Right atrium auricular region (tissue), 2 donors: ENCODE results near the gene CNOT6. TPM values are rescaled to one million over a fixed set of nuclear protein-coding genes. Genes with fewer than 3 reads are reported as not detected.

Experiments
- DNase-seq: peaks from one replicate; pipeline ENCODE4 v3.0.0-alpha.2; 2019; ENCODE audit warnings: low spot score
- H3K27ac ChIP-seq, 2 donors: fragments of 200-600 bp; sonication (generic); 1 replicate in 1 of 2; 2 replicates in 1 of 2; pipeline ENCODE4 v1.5.1; 2016 to 2019
- H3K27me3 ChIP-seq, 2 donors: fragments of 200-600 bp; sonication (generic); one replicate each; pipeline versions ENCODE4 v1.5.1 to v1.6.0; 2017 to 2019
- H3K36me3 ChIP-seq: fragments of 200-600 bp; sonication (generic); one replicate; pipeline ENCODE4 v1.5.1; 2016
- H3K4me1 ChIP-seq, 2 donors: fragments of 200-600 bp; sonication (generic); one replicate each; pipeline versions ENCODE4 v1.5.1 to v1.6.0; 2017 to 2019
- H3K4me3 ChIP-seq, 2 donors: fragments of 200-600 bp; sonication (generic); 1 replicate in 1 of 2; 2 replicates in 1 of 2; pipeline ENCODE4 v1.5.1; 2017 to 2019; ENCODE audit warnings: mild to moderate bottlenecking in 1 of 2, moderate library complexity in 1 of 2
- H3K9me3 ChIP-seq, 2 donors: fragments of 200-600 bp; sonication (generic); one replicate each; pipeline ENCODE4 v1.5.1; 2019
- CTCF ChIP-seq, 2 donors: fragments of 200-600 bp; sonication (generic); IDR thresholded peaks; one replicate each; pipeline ENCODE4 v1.5.1; 2019; ENCODE audit warnings: antibody characterized with exemption in 2 of 2
- total RNA-seq, 2 donors: library from RNA; depleted of rRNA; stranded (reverse); fragments of >200 nt; gene quantifications; one replicate each; pipeline ENCODE4 v1.1.0, GENCODE V29; 2016

Gene CNOT6
- total RNA-seq, 2 donors from 2014 or later = 7.2 to 7.7 TPM

DNA sequence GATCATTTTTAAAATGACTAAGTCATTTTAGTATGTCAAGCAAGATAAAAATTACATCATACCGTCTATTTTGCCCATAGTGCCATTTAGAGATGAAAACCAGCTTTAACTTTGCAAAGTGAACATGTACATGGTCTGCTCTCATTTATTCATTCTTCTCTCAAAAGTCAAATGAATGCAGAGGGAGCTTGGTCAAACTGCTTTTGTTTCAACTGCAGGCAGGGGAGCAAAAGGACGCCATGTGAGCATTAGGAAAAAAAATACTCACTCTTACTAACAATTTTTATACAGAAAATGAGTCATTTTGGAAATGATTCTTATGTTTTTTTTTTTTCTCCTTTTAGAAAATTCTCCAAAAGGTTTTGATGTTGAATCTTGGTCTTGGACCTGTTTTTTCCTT lies 81.4 kb downstream of the CNOT6 start:
- Histone ChIP-seq H3K4me1 (no peaks in the 10 kb centered on the region), H3K27ac (no peak overlapping the region), H3K4me3 (no peak overlapping the region), H3K36me3 (peaks cover 13% of the 10 kb centered on the region), H3K27me3 (no peaks in the 10 kb centered on the region), H3K9me3 (no peaks in the 10 kb centered on the region)
- no peak for TF ChIP-seq CTCF (IDR thresholded peaks at IDR 0.05)
- no peak for DNase-seq

GRCh38 chr5:180580681-180581080 lies 86.5 kb downstream of the CNOT6 start:
- no peak overlapping the region for H3K27ac ChIP-seq
- TF ChIP-seq CTCF (IDR thresholded peaks at IDR 0.05) = no peak
- peaks cover 0 to 14% of the 10 kb centered on the region in 2 donors for H3K9me3 ChIP-seq
- H3K4me1 ChIP-seq = no peaks in the 10 kb centered on the region
- H3K36me3 ChIP-seq = peaks cover 3% of the 10 kb centered on the region
- DNase-seq = no peak
- H3K4me3 ChIP-seq = no peak overlapping the region
- H3K27me3 ChIP-seq = no peaks in the 10 kb centered on the region

- Histone ChIP-seq H3K36me3 (no peaks in the 10 kb centered on the region), H3K27me3 (no peaks in the 10 kb centered on the region), H3K9me3 (peaks cover 0 to 14% of the 10 kb centered on the region in 2 donors), H3K27ac (no peak overlapping the region), H3K4me1 (no peaks in the 10 kb centered on the region), H3K4me3 (no peak overlapping the region)
- no peak for DNase-seq
- TF ChIP-seq CTCF (IDR thresholded peaks at IDR 0.05) = no peak
Measured at GRCh38 chr5:180583738-180584137, 89.6 kb downstream of the CNOT6 start.

DNA sequence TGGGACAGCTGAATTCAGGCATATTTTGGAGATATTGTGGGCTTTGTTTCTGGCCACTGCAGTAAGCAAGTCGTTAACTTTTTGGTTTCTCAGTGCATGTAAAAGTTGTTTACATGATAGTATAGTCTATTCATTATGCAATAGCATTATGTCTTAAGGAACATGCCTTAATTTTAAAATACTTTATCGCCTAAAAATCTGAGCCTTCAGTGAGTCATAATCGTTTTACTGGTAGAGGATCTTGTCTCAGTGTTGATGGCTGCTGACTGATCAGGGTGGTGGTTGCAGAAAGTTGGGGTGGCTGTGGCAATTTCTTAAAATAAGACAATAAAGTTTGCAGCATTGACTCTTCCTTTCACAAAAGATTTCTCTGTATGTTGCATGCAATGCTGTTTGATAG lies 92.0 kb downstream of the CNOT6 start:
- Histone ChIP-seq H3K36me3 (no peaks in the 10 kb centered on the region), H3K27me3 (peaks cover 0 to 15% of the 10 kb centered on the region in 2 donors), H3K9me3 (peaks cover 0 to 14% of the 10 kb centered on the region in 2 donors), H3K4me1 (peaks cover 0 to 14% of the 10 kb centered on the region in 2 donors), H3K27ac (no peak overlapping the region), H3K4me3 (no peak overlapping the region)
- DNase-seq = no peak
- TF ChIP-seq CTCF (IDR thresholded peaks at IDR 0.05) = no peak

DNA sequence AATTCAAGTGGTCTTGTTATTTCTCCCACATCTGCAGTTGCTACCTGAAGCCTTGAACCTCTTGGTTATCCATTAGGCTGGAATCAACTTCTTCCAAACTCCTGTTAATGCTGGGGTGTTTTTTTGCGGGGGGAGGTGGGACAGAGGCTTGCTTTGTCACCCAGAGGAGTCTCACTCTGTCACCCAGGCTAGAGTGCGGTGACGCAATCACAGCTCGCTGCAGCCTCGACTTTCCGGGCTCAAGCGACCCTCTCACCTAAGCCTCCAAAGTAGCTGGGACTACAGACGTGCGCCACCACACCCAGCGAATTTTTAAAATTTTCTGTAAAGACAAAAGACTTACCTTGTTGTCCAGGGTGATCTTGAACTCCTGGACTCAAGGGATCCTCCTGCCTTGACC lies 92.7 kb downstream of the CNOT6 start:
- Histone ChIP-seq H3K36me3 (no peaks in the 10 kb centered on the region), H3K4me1 (peaks cover 0 to 20% of the 10 kb centered on the region in 2 donors), H3K4me3 (no peak overlapping the region), H3K9me3 (peaks cover 0 to 14% of the 10 kb centered on the region in 2 donors), H3K27ac (no peak overlapping the region), H3K27me3 (peaks cover 0 to 18% of the 10 kb centered on the region in 2 donors)
- DNase-seq = no peak
- TF ChIP-seq CTCF (IDR thresholded peaks at IDR 0.05) = no peak
